ENCODE measurements around the gene ALG14. TPM values are rescaled to one million over a fixed set of nuclear protein-coding genes. Genes with fewer than 3 reads are reported as not detected.
"Not testable (repeated sequence)": the region's sequence is repeated elsewhere in the genome, so short reads cannot be mapped to it uniquely, and the experiment has no call there.

Gene ALG14
- total RNA-seq, 1 donor from 2014 or later, result 2.6 TPM

- intact Hi-C loops (cut with micrococcal nuclease), result no loop called here
- Histone ChIP-seq H3K36me3 (peaks cover 2% of the 10 kb centered on the region), H3K4me1 (no peaks in the 10 kb centered on the region), H3K27me3 (ENCODE audit: low read depth) (no peaks in the 10 kb centered on the region), H3K4me3 (no peak overlapping the region), H3K9me3 (replicated peaks) (no peaks in the 10 kb centered on the region), H3K27ac (replicated peaks) (no peak overlapping the region)
- TF ChIP-seq CTCF (IDR thresholded peaks at IDR 0.05; ENCODE audit: borderline replicate concordance), result no peak
- no peak for DNase-seq
Measured at GRCh38 chr1:95057351-95057750, 15.4 kb downstream of the ALG14 start.

GRCh38 chr1:95049935-95050334 is 22.8 kb downstream of the ALG14 start:
- Histone ChIP-seq H3K27ac (replicated peaks) (no peak overlapping the region), H3K36me3 (no peaks in the 10 kb centered on the region), H3K9me3 (replicated peaks) (no peaks in the 10 kb centered on the region), H3K27me3 (ENCODE audit: low read depth) (no peaks in the 10 kb centered on the region), H3K4me1 (no peaks in the 10 kb centered on the region), H3K4me3 (no peak overlapping the region)
- DNase-seq, result no peak
- no peak for TF ChIP-seq CTCF (IDR thresholded peaks at IDR 0.05; ENCODE audit: borderline replicate concordance)
- intact Hi-C loops (cut with micrococcal nuclease), result no loop called here

- no peak for DNase-seq
- no peaks in the 10 kb centered on the region for H3K27me3 ChIP-seq (ENCODE audit: low read depth)
- peaks cover under 1% of the 10 kb centered on the region for H3K4me1 ChIP-seq
- intact Hi-C loops (cut with micrococcal nuclease), result no loop called here
- no peak overlapping the region for H3K27ac ChIP-seq (replicated peaks)
- no peaks in the 10 kb centered on the region for H3K9me3 ChIP-seq (replicated peaks)
- no peak for TF ChIP-seq CTCF (IDR thresholded peaks at IDR 0.05; ENCODE audit: borderline replicate concordance)
- H3K4me3 ChIP-seq, result no peak overlapping the region
- no peaks in the 10 kb centered on the region for H3K36me3 ChIP-seq
Measured at GRCh38 chr1:95048317-95048716, 24.4 kb downstream of the ALG14 start.

GRCh38 chr1:95047624-95048023 is 25.1 kb downstream of the ALG14 start:
- H3K4me1 ChIP-seq; H3K27ac ChIP-seq (replicated peaks); H3K27me3 ChIP-seq (ENCODE audit: low read depth); DNase-seq; H3K9me3 ChIP-seq (replicated peaks); H3K36me3 ChIP-seq; intact Hi-C loops (cut with micrococcal nuclease); H3K4me3 ChIP-seq: not testable (repeated sequence)

- intact Hi-C loops (cut with micrococcal nuclease), result no loop called here
- Histone ChIP-seq H3K27ac (replicated peaks) (no peak overlapping the region), H3K4me3 (no peak overlapping the region), H3K9me3 (replicated peaks) (no peaks in the 10 kb centered on the region), H3K4me1 (peaks cover 19% of the 10 kb centered on the region), H3K27me3 (ENCODE audit: low read depth) (no peaks in the 10 kb centered on the region), H3K36me3 (no peaks in the 10 kb centered on the region)
- no peak for DNase-seq
- TF ChIP-seq CTCF (IDR thresholded peaks at IDR 0.05; ENCODE audit: borderline replicate concordance), result no peak
Measured at GRCh38 chr1:95046359-95046758, 26.4 kb downstream of the ALG14 start.

- intact Hi-C loops (cut with micrococcal nuclease), result loop anchor here (5.0 kb wide), 1 partner anchor 191 kb away; no protein-coding TSS in a partner anchor
- no peaks in the 10 kb centered on the region for H3K27me3 ChIP-seq (ENCODE audit: low read depth)
- H3K9me3 ChIP-seq (replicated peaks), result no peaks in the 10 kb centered on the region
- peak; percentile 79 for DNase-seq
- no peaks in the 10 kb centered on the region for H3K36me3 ChIP-seq
- H3K27ac ChIP-seq (replicated peaks), result peak overlapping the region; percentile 67
- no peak overlapping the region for H3K4me3 ChIP-seq
- H3K4me1 ChIP-seq, result peaks cover 21% of the 10 kb centered on the region
- TF ChIP-seq CTCF (IDR thresholded peaks at IDR 0.05; ENCODE audit: borderline replicate concordance), result peak; percentile 99
Measured at GRCh38 chr1:95043141-95043980, 29.4 kb downstream of the ALG14 start.
